ENCODE results near the gene CDCA8.
A peak's percentile ranks its signal among the peaks of the same experiment; 100 is the strongest.

The CDCA8 gene

DNA sequence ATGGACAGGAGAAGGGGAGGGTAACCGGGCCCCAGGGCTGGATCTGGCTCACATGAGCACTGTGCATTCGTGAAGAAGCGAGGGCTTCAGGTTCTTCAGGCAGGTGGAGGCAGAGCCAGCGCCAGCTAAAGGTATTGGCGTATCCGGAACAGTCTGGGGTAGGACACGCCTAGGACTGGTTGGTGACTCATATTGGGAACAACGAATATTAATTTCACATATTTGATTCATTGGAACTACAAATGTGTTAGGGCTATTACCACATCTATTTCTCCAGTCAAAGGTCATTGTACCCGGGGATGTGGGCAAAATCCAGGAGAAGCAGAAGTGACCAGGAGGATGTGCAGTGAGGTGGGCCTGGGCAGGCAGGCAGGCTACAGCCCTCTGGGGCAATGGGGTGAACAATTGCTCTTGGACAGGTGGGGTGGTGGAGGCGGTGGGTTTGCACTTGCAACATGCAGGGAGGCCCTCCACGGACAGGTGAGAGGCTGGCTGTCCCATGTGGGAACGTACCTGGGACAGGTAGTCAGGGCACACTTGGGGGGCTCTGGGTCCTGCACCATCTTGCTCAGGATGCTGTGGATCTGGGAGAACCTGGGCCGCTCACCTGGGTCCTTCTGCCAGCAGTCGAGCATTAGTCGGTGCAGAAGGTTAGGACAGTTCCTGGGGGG lies 26.7 kb downstream of the CDCA8 start:
- no peak for TF ChIP-seq CTCF (IDR thresholded peaks at IDR 0.05)
- no peak overlapping the region for H3K27ac Mint-ChIP-seq
- H3K27me3 Mint-ChIP-seq (ENCODE audit: low read depth, poor library complexity) = peaks cover 22% of the 10 kb centered on the region
- no peaks in the 10 kb centered on the region for H3K4me1 Mint-ChIP-seq
- no peak overlapping the region for H3K4me3 Mint-ChIP-seq
- H3K36me3 Mint-ChIP-seq (ENCODE audit: low read depth) = no peaks in the 10 kb centered on the region
- no peaks in the 10 kb centered on the region for H3K9me3 Mint-ChIP-seq
- no peak for DNase-seq

- H3K27ac Mint-ChIP-seq = no peak overlapping the region
These were observed 27.4 kb downstream of the CDCA8 start for GRCh38 chr1:37719572-37720195.

GRCh38 chr1:37720231-37721130 lies 28.2 kb downstream of the CDCA8 start:
- H3K36me3 Mint-ChIP-seq (ENCODE audit: low read depth) = no peaks in the 10 kb centered on the region

More at GRCh38 chr1:37719572-37720195, 27.4 kb downstream of the CDCA8 start:
- H3K4me1 Mint-ChIP-seq = no peaks in the 10 kb centered on the region
- no peaks in the 10 kb centered on the region for H3K9me3 Mint-ChIP-seq
- TF ChIP-seq CTCF (IDR thresholded peaks at IDR 0.05) = no peak
- DNase-seq = no peak
- H3K27me3 Mint-ChIP-seq (ENCODE audit: low read depth, poor library complexity) = peaks cover 22% of the 10 kb centered on the region
- no peaks in the 10 kb centered on the region for H3K36me3 Mint-ChIP-seq (ENCODE audit: low read depth)
- H3K4me3 Mint-ChIP-seq = peak overlapping the region; percentile 16

GRCh38 chr1:37721565-37721964 lies 29.2 kb downstream of the CDCA8 start:
- no peaks in the 10 kb centered on the region for H3K4me1 Mint-ChIP-seq
- peaks cover 31% of the 10 kb centered on the region for H3K27me3 Mint-ChIP-seq (ENCODE audit: low read depth, poor library complexity)
- no peaks in the 10 kb centered on the region for H3K9me3 Mint-ChIP-seq
- no peaks in the 10 kb centered on the region for H3K36me3 Mint-ChIP-seq (ENCODE audit: low read depth)
- no peak for TF ChIP-seq CTCF (IDR thresholded peaks at IDR 0.05)
- H3K27ac Mint-ChIP-seq = no peak overlapping the region
- no peak overlapping the region for H3K4me3 Mint-ChIP-seq
- no peak for DNase-seq

More at GRCh38 chr1:37720231-37721130, 28.2 kb downstream of the CDCA8 start:
- H3K4me3 Mint-ChIP-seq = no peak overlapping the region
- H3K27me3 Mint-ChIP-seq (ENCODE audit: low read depth, poor library complexity) = peaks cover 23% of the 10 kb centered on the region
- no peaks in the 10 kb centered on the region for H3K4me1 Mint-ChIP-seq
- TF ChIP-seq CTCF (IDR thresholded peaks at IDR 0.05) = no peak
- H3K9me3 Mint-ChIP-seq = no peaks in the 10 kb centered on the region
- no peak for DNase-seq
- H3K27ac Mint-ChIP-seq = no peak overlapping the region

GRCh38 chr1:37722181-37723071 lies 30.1 kb downstream of the CDCA8 start:
- H3K27ac Mint-ChIP-seq = no peak overlapping the region

More at GRCh38 chr1:37722181-37723071, 30.1 kb downstream of the CDCA8 start:
- no peak for TF ChIP-seq CTCF (IDR thresholded peaks at IDR 0.05)
- no peak for DNase-seq
- Mint-ChIP-seq H3K27me3 (ENCODE audit: low read depth, poor library complexity) (peaks cover 31% of the 10 kb centered on the region), H3K9me3 (no peaks in the 10 kb centered on the region), H3K36me3 (ENCODE audit: low read depth) (no peaks in the 10 kb centered on the region), H3K4me1 (no peaks in the 10 kb centered on the region), H3K4me3 (no peak overlapping the region)
